Stimulated activated CD4-positive, alpha-beta T cell treated with anti-CD3 and anti-CD28 coated beads, Interleukin-2, amount 100 ng/mL, for 24 hours (primary cell): ENCODE data around the gene POLR2E.
A peak's percentile ranks its signal among the peaks of the same experiment; 100 is the strongest.

Source experiments
- DNase-seq, 2 donors: peaks; one replicate each; pipeline ENCODE4 v3.0.0-alpha.2; 2020

The POLR2E gene

GRCh38 chr19:1093330-1093729 lies 1.8 kb downstream of the POLR2E start:
- no peak for DNase-seq

- DNase-seq, result no peak
These were observed 3.5 kb downstream of the POLR2E start for GRCh38 chr19:1091544-1092175.

- no peak for DNase-seq
These were observed 4.2 kb downstream of the POLR2E start for GRCh38 chr19:1090731-1091543.

- DNase-seq, result no peak
These were observed 5.3 kb downstream of the POLR2E start for GRCh38 chr19:1089891-1090290.

GRCh38 chr19:1089126-1089771 lies 5.9 kb downstream of the POLR2E start:
- no peak for DNase-seq

- no peak for DNase-seq
These were observed 6.7 kb downstream of the POLR2E start for GRCh38 chr19:1088416-1089010.

- no peak for DNase-seq
These were observed 7.3 kb downstream of the POLR2E start for GRCh38 chr19:1087813-1088415.

GRCh38 chr19:1086613-1087012 lies 8.6 kb downstream of the POLR2E start:
- no peak for DNase-seq

GRCh38 chr19:1085676-1086442 lies 9.3 kb downstream of the POLR2E start:
- DNase-seq, result peak in 1 of 2 donors; percentile 11

- DNase-seq, result no peak
These were observed 10.0 kb downstream of the POLR2E start for GRCh38 chr19:1085053-1085658.

GRCh38 chr19:1084024-1084868 lies 10.9 kb downstream of the POLR2E start:
- no peak for DNase-seq

GRCh38 chr19:1082928-1083816 lies 12.0 kb downstream of the POLR2E start:
- no peak for DNase-seq

GRCh38 chr19:1082165-1082927 lies 12.8 kb downstream of the POLR2E start:
- DNase-seq, result peak; percentile 75 to 85

- no peak for DNase-seq
These were observed 13.6 kb downstream of the POLR2E start for GRCh38 chr19:1081301-1082164.

GRCh38 chr19:1080360-1081161 lies 14.6 kb downstream of the POLR2E start:
- no peak for DNase-seq

GRCh38 chr19:1079566-1080111 lies 15.5 kb downstream of the POLR2E start:
- DNase-seq, result peak; percentile 78 to 86

GRCh38 chr19:1076951-1077350 lies 18.2 kb downstream of the POLR2E start:
- DNase-seq, result peak; percentile 89 to 91
